T-cell (primary cell): ENCODE data around the gene ZNF641. TPM values are rescaled to one million over a fixed set of nuclear protein-coding genes. Genes with fewer than 3 reads are reported as not detected.
"Not testable (repeated sequence)": the region's sequence is repeated elsewhere in the genome, so short reads cannot be mapped to it uniquely, and the experiment has no call there.

ENCODE experiments used
- ATAC-seq, 4 experiments: fragments of 200-7000 bp in 3 of 4; fragments of 150-1000 bp in 1 of 4; cut with Tn5 transposase; replicated peaks in 1 of 4; 1 replicate in 3 of 4; 2 replicates in 1 of 4; pipeline ENCODE4 v1.10.0; 2021; ENCODE audit warnings: moderate library complexity in 3 of 4, mild to moderate bottlenecking in 2 of 4, moderate number of reproducible peaks in 1 of 4
- CTCF ChIA-PET, 2 donors: fragments of 300-600 bp; sonication (Branson Sonifier 250); formaldehyde crosslinking; loops; one replicate each; lab custom pipeline; 2022; ENCODE audit warnings: antibody characterized with exemption in 2 of 2; lab: Charles Lee
- POLR2A ChIA-PET, 2 donors: fragments of 300-600 bp; sonication (Branson Sonifier 250); formaldehyde crosslinking; loops; one replicate each; lab custom pipeline; 2022; ENCODE audit warnings: antibody characterized with exemption in 2 of 2; lab: Charles Lee
- DNase-seq, 35 experiments: peaks; one replicate each; pipeline versions ENCODE4 v3.0.0 to v3.0.0-alpha.2; 2013 to 2023
- H3K27ac ChIP-seq: one replicate; pipeline ENCODE4 v1.5.1; 2013; ENCODE audit warnings: low read length
- H3K27me3 ChIP-seq, 2 experiments: replicated peaks in 1 of 2; 1 replicate in 1 of 2; 2 replicates in 1 of 2; pipeline versions ENCODE4 v1.6.1 to v1.7.0; 2013; ENCODE audit warnings: low read length in 1 of 2, mixed read lengths in 1 of 2; ENCODE audit not compliant: control insufficient read depth in 2 of 2, insufficient read depth in 2 of 2; ENCODE audit errors: extremely low read depth in 1 of 2
- H3K36me3 ChIP-seq, 2 donors: 1 replicate in 1 of 2; 2 replicates in 1 of 2; pipeline versions ENCODE4 v1.6.1 to v1.7.0; 2013; ENCODE audit warnings: low read length in 1 of 2; ENCODE audit not compliant: control insufficient read depth in 2 of 2, insufficient read depth in 1 of 2; ENCODE audit errors: extremely low read depth in 1 of 2
- H3K4me1 ChIP-seq, 2 experiments: 1 replicate in 1 of 2; 2 replicates in 1 of 2; pipeline versions ENCODE4 v1.6.1 to v1.7.0; 2013; ENCODE audit warnings: low read length in 2 of 2, mixed read lengths in 1 of 2; ENCODE audit not compliant: insufficient read depth in 2 of 2, control insufficient read depth in 1 of 2; ENCODE audit errors: extremely low read depth in 1 of 2
- H3K4me3 ChIP-seq, 2 donors: 1 replicate in 1 of 2; 2 replicates in 1 of 2; pipeline versions ENCODE4 v1.5.1 to v1.7.0; 2013; ENCODE audit warnings: mild to moderate bottlenecking in 2 of 2, low read length in 1 of 2, moderate library complexity in 1 of 2; ENCODE audit not compliant: control insufficient read depth in 1 of 2; ENCODE audit errors: extremely low read depth in 1 of 2
- H3K9me3 ChIP-seq: 2 replicates; pipeline ENCODE4 v1.7.0; 2013
- H3K27ac Mint-ChIP-seq, 2 donors: one replicate each; pipeline ENCODE4 v1.8.0; 2020 to 2021; ENCODE audit warnings: mild to moderate bottlenecking in 2 of 2, mixed read lengths in 2 of 2
- H3K27me3 Mint-ChIP-seq, 2 donors: one replicate each; pipeline ENCODE4 v1.8.0; 2021 to 2022; ENCODE audit warnings: mixed read lengths in 2 of 2
- H3K36me3 Mint-ChIP-seq: one replicate; pipeline ENCODE4 v1.8.0; 2021; ENCODE audit warnings: mixed read lengths
- H3K4me1 Mint-ChIP-seq, 3 donors: one replicate each; pipeline ENCODE4 v1.8.0; 2020 to 2022; ENCODE audit warnings: mixed read lengths in 3 of 3, mild to moderate bottlenecking in 1 of 3
- H3K4me3 Mint-ChIP-seq, 3 donors: one replicate each; pipeline ENCODE4 v1.8.0; 2020 to 2022; ENCODE audit warnings: mild to moderate bottlenecking in 3 of 3, mixed read lengths in 3 of 3, moderate library complexity in 3 of 3
- H3K9me3 Mint-ChIP-seq, 3 donors: one replicate each; pipeline ENCODE4 v1.8.0; 2020 to 2022; ENCODE audit warnings: mixed read lengths in 3 of 3
- WGBS: methylation state at CpG from one replicate; pipeline ENCODE4 v1.1.5; 2013; ENCODE audit warnings: missing lambda C conversion rate; ENCODE audit not compliant: insufficient coverage; 5-methylcytosine and 5-hydroxymethylcytosine counted together
- total RNA-seq, 35 experiments: library from RNA in 6 of 35; stranded (reverse) in 6 of 35; fragments of 120-200 nt in 1 of 35; gene quantifications; one replicate each; pipeline versions ENCODE4 v1.2.1 to v1.2.4 and lab custom pipeline; 2013 to 2026

Gene ZNF641
- total RNA-seq, 5 donors from 2014 or later (not counting 1 experiment from before 2014, with no cell fraction given) = 26.9 to 47.5 (median 39.8) TPM

GRCh38 chr12:48339442-48340117 lies 11.1 kb downstream of the ZNF641 start:
- Histone ChIP-seq H3K36me3 (peaks cover 5 to 39% of the 10 kb centered on the region in 2 donors), H3K4me1 (peaks cover 0 to 9% of the 10 kb centered on the region in 2 experiments), H3K27ac (no peak overlapping the region), H3K9me3 (no peaks in the 10 kb centered on the region), H3K4me3 (no peak overlapping the region), H3K27me3 (no peaks in the 10 kb centered on the region)
- no peak overlapping the region for H3K27ac Mint-ChIP-seq
- H3K27me3 Mint-ChIP-seq = no peaks in the 10 kb centered on the region
- DNase-seq = no peak
- peaks cover 53% of the 10 kb centered on the region for H3K36me3 Mint-ChIP-seq
- no peak for ATAC-seq
- WGBS = no CpG with 5 or more reads among the region's 3 CpGs
- H3K4me1 Mint-ChIP-seq = peaks cover 23 to 26% (median 24%) of the 10 kb centered on the region in 3 donors
- H3K9me3 Mint-ChIP-seq = peaks cover 0 to 3% (median 2%) of the 10 kb centered on the region in 3 donors
- ChIA-PET POLR2A (no interaction called here), CTCF (interaction anchor here in 1 of 2 donors (0.8 kb wide), 1 partner anchor 9 kb away, joined by 3 read pairs; no protein-coding TSS in a partner anchor)
- H3K4me3 Mint-ChIP-seq = no peak overlapping the region

- Mint-ChIP-seq H3K4me3 (no peak overlapping the region), H3K27me3 (no peaks in the 10 kb centered on the region), H3K9me3 (peaks cover 0 to 3% (median 2%) of the 10 kb centered on the region in 3 donors), H3K27ac (no peak overlapping the region), H3K36me3 (peaks cover 31% of the 10 kb centered on the region), H3K4me1 (peaks cover 14 to 19% (median 19%) of the 10 kb centered on the region in 3 donors)
- Histone ChIP-seq H3K4me1 (peaks cover 0 to 5% of the 10 kb centered on the region in 2 experiments), H3K27me3 (no peaks in the 10 kb centered on the region), H3K36me3 (peaks cover 2 to 15% of the 10 kb centered on the region in 2 donors), H3K4me3 (no peak overlapping the region), H3K9me3 (no peaks in the 10 kb centered on the region), H3K27ac (no peak overlapping the region)
- ChIA-PET CTCF (no interaction called here), POLR2A (no interaction called here)
- DNase-seq (no peak), ATAC-seq (no peak)
- WGBS = 88% methylated on average over 4 of the region's 4 CpGs
Observed at GRCh38 chr12:48336564-48336963, 14.2 kb downstream of the ZNF641 start.

GRCh38 chr12:48336061-48336460 lies 14.7 kb downstream of the ZNF641 start:
- DNase-seq = no peak
- no CpG with 5 or more reads among the region's 2 CpGs for WGBS
- ChIA-PET CTCF (no interaction called here), POLR2A (no interaction called here)
- peaks cover 12 to 18% (median 17%) of the 10 kb centered on the region in 3 donors for H3K4me1 Mint-ChIP-seq
- no peaks in the 10 kb centered on the region for H3K9me3 ChIP-seq
- no peak overlapping the region for H3K27ac ChIP-seq
- H3K4me1 ChIP-seq = peaks cover 0 to 5% of the 10 kb centered on the region in 2 experiments
- H3K4me3 ChIP-seq = no peak overlapping the region
- no peak for ATAC-seq
- no peaks in the 10 kb centered on the region for H3K27me3 Mint-ChIP-seq
- H3K36me3 Mint-ChIP-seq = peaks cover 30% of the 10 kb centered on the region
- H3K27ac Mint-ChIP-seq = no peak overlapping the region
- H3K4me3 Mint-ChIP-seq = no peak overlapping the region
- no peaks in the 10 kb centered on the region for H3K27me3 ChIP-seq
- H3K36me3 ChIP-seq = peaks cover 0 to 10% of the 10 kb centered on the region in 2 donors
- peaks cover 0 to 3% (median 2%) of the 10 kb centered on the region in 3 donors for H3K9me3 Mint-ChIP-seq

- CTCF ChIA-PET = no interaction called here
- ATAC-seq = no peak
- no peaks in the 10 kb centered on the region for H3K9me3 Mint-ChIP-seq
- Histone ChIP-seq H3K4me1 (peaks cover 0 to 5% of the 10 kb centered on the region in 2 experiments), H3K4me3 (no peak overlapping the region), H3K27ac (no peak overlapping the region), H3K27me3 (no peaks in the 10 kb centered on the region), H3K9me3 (no peaks in the 10 kb centered on the region), H3K36me3 (peaks cover 0 to 3% of the 10 kb centered on the region in 2 donors)
- no peak overlapping the region for H3K4me3 Mint-ChIP-seq
- peak in 1 of 35 experiments; percentile 9 for DNase-seq
- no peaks in the 10 kb centered on the region for H3K27me3 Mint-ChIP-seq
- H3K36me3 Mint-ChIP-seq = peaks cover 19% of the 10 kb centered on the region
- no peak overlapping the region for H3K27ac Mint-ChIP-seq
- no CpG with 5 or more reads among the region's 5 CpGs for WGBS
- H3K4me1 Mint-ChIP-seq = peaks cover 12 to 18% (median 13%) of the 10 kb centered on the region in 3 donors
- POLR2A ChIA-PET = no interaction called here
Observed at GRCh38 chr12:48334808-48335207, 15.9 kb downstream of the ZNF641 start.

GRCh38 chr12:48333680-48334079 lies 17.0 kb downstream of the ZNF641 start:
- DNase-seq, H3K27me3 ChIP-seq, H3K27me3 Mint-ChIP-seq, H3K27ac ChIP-seq, H3K4me1 ChIP-seq, H3K4me3 ChIP-seq, H3K36me3 ChIP-seq, H3K4me3 Mint-ChIP-seq, CTCF ChIA-PET, H3K27ac Mint-ChIP-seq, H3K9me3 ChIP-seq, H3K9me3 Mint-ChIP-seq, POLR2A ChIA-PET, ATAC-seq: not testable (repeated sequence)
- WGBS = no CpG with 5 or more reads among the region's 26 CpGs
- Mint-ChIP-seq H3K36me3 (peaks cover 16% of the 10 kb centered on the region), H3K4me1 (peaks cover 13 to 18% (median 15%) of the 10 kb centered on the region in 3 donors)

GRCh38 chr12:48331399-48331798 lies 19.3 kb downstream of the ZNF641 start:
- DNase-seq (no peak), ATAC-seq (no peak)
- Mint-ChIP-seq H3K27ac (no peak overlapping the region), H3K4me3 (no peak overlapping the region), H3K4me1 (peaks cover 11 to 18% (median 16%) of the 10 kb centered on the region in 3 donors), H3K27me3 (peaks cover under 1 to 4% of the 10 kb centered on the region in 2 donors), H3K36me3 (peaks cover 3% of the 10 kb centered on the region), H3K9me3 (no peaks in the 10 kb centered on the region)
- peaks cover 0 to 4% of the 10 kb centered on the region in 2 experiments for H3K27me3 ChIP-seq
- WGBS = no CpG with 5 or more reads among the region's 2 CpGs
- H3K36me3 ChIP-seq = no peaks in the 10 kb centered on the region
- peaks cover 0 to 5% of the 10 kb centered on the region in 2 experiments for H3K4me1 ChIP-seq
- no peak overlapping the region for H3K4me3 ChIP-seq
- POLR2A ChIA-PET = no interaction called here
- CTCF ChIA-PET = no interaction called here
- H3K9me3 ChIP-seq = no peaks in the 10 kb centered on the region
- H3K27ac ChIP-seq = no peak overlapping the region
